Hepatocyte (in vitro differentiated cells): Measurements from ENCODE around the gene APOBEC3F. TPM values are rescaled to one million over a fixed set of nuclear protein-coding genes. Genes with fewer than 3 reads are reported as not detected.
"Not testable (repeated sequence)": the region's sequence is repeated elsewhere in the genome, so short reads cannot be mapped to it uniquely, and the experiment has no call there.

ENCODE experiments used
- DNase-seq: peaks from one replicate; pipeline ENCODE4 v3.0.0-alpha.2; 2016; ENCODE audit warnings: low spot score
- H2AFZ ChIP-seq: fragments of 200-600 bp; sonication (generic); 2 replicates; pipeline ENCODE4 v1.6.0; 2016; ENCODE audit warnings: antibody characterized with exemption, mild to moderate bottlenecking
- H3K27ac ChIP-seq: fragments of 200-600 bp; sonication (generic); 2 replicates; pipeline ENCODE4 v1.5.1; 2016; ENCODE audit warnings: mild to moderate bottlenecking
- H3K27me3 ChIP-seq: fragments of 200-600 bp; sonication (generic); 2 replicates; pipeline ENCODE4 v1.6.1; 2016
- H3K36me3 ChIP-seq: fragments of 200-600 bp; sonication (generic); replicated peaks from 2 replicates; pipeline ENCODE4 v1.5.1; 2016; ENCODE audit warnings: low read depth; ENCODE audit not compliant: insufficient read depth
- H3K4me1 ChIP-seq: fragments of 200-600 bp; sonication (generic); 2 replicates; pipeline ENCODE4 v1.5.1; 2016; ENCODE audit warnings: mild to moderate bottlenecking, moderate library complexity; ENCODE audit not compliant: insufficient read depth
- H3K4me2 ChIP-seq: fragments of 200-600 bp; sonication (generic); 2 replicates; pipeline ENCODE4 v1.6.0; 2016
- H3K4me3 ChIP-seq: fragments of 200-600 bp; sonication (generic); 2 replicates; pipeline ENCODE4 v1.5.1; 2016; ENCODE audit warnings: mild to moderate bottlenecking
- H3K79me2 ChIP-seq: fragments of 200-600 bp; sonication (generic); 2 replicates; pipeline ENCODE4 v1.6.0; 2017; ENCODE audit warnings: mild to moderate bottlenecking
- H3K9me2 ChIP-seq: fragments of 200-600 bp; sonication (generic); replicated peaks from 2 replicates; pipeline ENCODE4 v1.6.0; 2017; ENCODE audit warnings: mild to moderate bottlenecking; ENCODE audit not compliant: insufficient read depth
- H3K9me3 ChIP-seq: fragments of 200-600 bp; sonication (generic); 2 replicates; pipeline ENCODE4 v1.5.1; 2016; ENCODE audit warnings: low read depth, mild to moderate bottlenecking
- H4K20me1 ChIP-seq: fragments of 200-600 bp; sonication (generic); 2 replicates; pipeline ENCODE4 v1.6.0; 2016; ENCODE audit warnings: mild to moderate bottlenecking; ENCODE audit not compliant: insufficient read depth, poor library complexity, severe bottlenecking
- EZH2 ChIP-seq: fragments of 200-600 bp; sonication (generic); IDR thresholded peaks from 2 replicates; pipeline ENCODE4 v1.6.1; 2016; ENCODE audit warnings: antibody characterized with exemption, mild to moderate bottlenecking, borderline replicate concordance
- EZH2phosphoT487 ChIP-seq: fragments of 200-600 bp; sonication (generic); IDR thresholded peaks from one replicate; pipeline ENCODE4 v1.6.1; 2018; ENCODE audit warnings: antibody characterized with exemption, mild to moderate bottlenecking, low read depth, moderate library complexity; ENCODE audit not compliant: unreplicated experiment, severe bottlenecking
- WGBS: methylation state at CpG from one replicate; pipeline ENCODE4 v1.1.6; 2016; ENCODE audit warnings: low lambda C conversion rate; ENCODE audit errors: missing lambda C conversion rate; 5-methylcytosine and 5-hydroxymethylcytosine counted together
- polyA plus RNA-seq: library from polyadenylated mRNA; unstranded; fragments of >200 nt; fragmentation: Nextera tagmentation; extraction: Ambion mirVana; gene quantifications from 2 replicates; pipeline ENCODE4 v1.2.1, GENCODE V29; 2016
- total RNA-seq: library from RNA; depleted of rRNA; stranded (reverse); fragments of >200 nt; gene quantifications from 2 replicates; pipeline ENCODE4 v1.2.3, GENCODE V29; 2014
- TF ChIP-seq, protein P1 (sequence below): fragments of 200-600 bp; sonication (generic); IDR thresholded peaks from 2 replicates; pipeline ENCODE4 v1.5.1; 2016; ENCODE audit warnings: antibody characterized with exemption, mild to moderate bottlenecking; ENCODE audit not compliant: poor library complexity

The APOBEC3F gene
- total and polyA plus RNA-seq, 2 experiments from 2014 or later, result 1.2 to 8.8 TPM

DNA sequence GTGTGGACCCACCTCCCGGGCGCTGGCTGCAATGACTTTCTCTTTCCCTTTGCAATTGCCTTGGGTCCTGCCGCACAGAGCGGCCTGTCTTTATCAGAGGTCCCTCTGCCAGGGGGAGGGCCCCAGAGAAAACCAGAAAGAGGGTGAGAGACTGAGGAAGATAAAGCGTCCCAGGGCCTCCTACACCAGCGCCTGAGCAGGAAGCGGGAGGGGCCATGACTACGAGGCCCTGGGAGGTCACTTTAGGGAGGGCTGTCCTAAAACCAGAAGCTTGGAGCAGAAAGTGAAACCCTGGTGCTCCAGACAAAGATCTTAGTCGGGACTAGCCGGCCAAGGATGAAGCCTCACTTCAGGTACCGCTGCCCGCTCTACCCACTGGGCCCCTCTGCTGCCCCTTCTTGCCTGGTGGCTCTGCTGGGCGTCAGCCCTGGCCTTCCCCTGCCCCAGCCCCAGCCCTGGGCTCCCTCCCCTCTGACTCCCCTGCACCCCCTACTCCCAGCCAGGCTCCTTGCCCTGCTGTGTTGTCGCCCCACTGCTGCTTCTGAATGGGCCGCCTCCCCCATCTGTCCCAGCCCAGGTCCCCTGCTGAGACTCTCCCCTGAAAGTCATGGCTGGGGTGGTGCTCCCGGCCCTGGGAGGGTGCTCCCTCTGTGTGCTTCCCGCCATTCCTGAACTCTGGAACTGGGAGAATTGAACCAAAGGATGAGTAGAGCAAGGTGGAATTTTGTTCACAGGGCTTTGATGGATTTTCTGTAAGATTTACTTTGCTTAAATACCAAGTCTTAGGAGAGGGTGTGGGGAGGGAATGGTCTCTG lies 36.6 kb downstream of the APOBEC3F start, which contains the start of gene APOBEC3G:
Gene APOBEC3G, plus strand, starts transcription at position 250 of the 815 bp plus-strand sequence. Its CDS starts 87 bp downstream, at position 337.
- not testable (repeated sequence) for H3K4me1 ChIP-seq, H3K36me3 ChIP-seq, H3K79me2 ChIP-seq, H3K9me3 ChIP-seq, H3K9me2 ChIP-seq, H4K20me1 ChIP-seq, H3K27ac ChIP-seq, H3K4me3 ChIP-seq, DNase-seq, H3K27me3 ChIP-seq
- H3K4me2 ChIP-seq, result peak within 1 kb of the TSS; percentile 74
- WGBS, result 49% methylated on average over 12 of the region's 17 CpGs
- H2AFZ ChIP-seq, result peak within 1 kb of the TSS; percentile 54

DNA sequence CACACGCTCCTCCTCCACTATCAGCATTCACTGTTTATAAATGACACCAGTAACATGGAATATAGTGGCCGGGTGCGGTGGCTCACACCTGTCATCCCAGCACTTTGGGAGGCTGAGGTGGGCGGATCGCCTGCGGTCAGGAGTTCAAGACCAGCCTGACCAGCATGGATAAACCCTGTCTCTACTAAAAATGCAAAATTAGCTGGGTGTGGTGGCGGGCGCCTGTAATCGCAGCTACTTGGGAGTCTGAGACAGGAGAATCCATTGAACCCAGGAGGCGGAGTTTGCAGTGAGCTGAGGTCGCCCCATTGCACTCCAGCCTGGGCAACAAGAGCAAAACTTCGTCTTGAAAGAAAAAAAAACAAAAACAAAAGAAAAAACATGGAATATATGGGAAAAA lies 37.2 kb downstream of the APOBEC3F start:
- not testable (repeated sequence) for H3K27me3 ChIP-seq, H3K9me3 ChIP-seq, H3K27ac ChIP-seq, H3K79me2 ChIP-seq, H3K4me1 ChIP-seq, H3K4me2 ChIP-seq, H3K36me3 ChIP-seq, H3K4me3 ChIP-seq, H3K9me2 ChIP-seq, H4K20me1 ChIP-seq, DNase-seq, H2AFZ ChIP-seq
- WGBS, result 97% methylated on average over 12 of the region's 12 CpGs

DNA sequence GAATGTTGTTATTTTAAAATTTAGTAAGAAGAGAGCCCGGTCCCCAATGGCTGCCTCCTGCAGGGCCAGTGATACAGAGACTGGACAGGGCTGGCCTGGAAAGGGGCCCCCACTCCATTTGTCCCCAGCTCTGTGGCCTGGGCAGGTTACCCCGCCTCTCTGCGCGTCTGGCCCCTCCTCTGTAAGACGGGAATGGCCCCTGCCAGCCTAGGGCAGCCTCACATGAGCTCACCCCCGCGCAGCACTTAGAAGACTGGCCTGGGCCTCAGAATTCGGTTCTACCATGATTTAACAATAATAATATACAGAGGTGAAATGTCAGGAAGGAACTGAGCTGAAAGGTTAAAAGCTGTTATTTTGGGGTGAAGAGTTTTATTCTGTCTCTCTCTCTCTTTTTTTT lies 37.7 kb downstream of the APOBEC3F start:
- WGBS, result 96% methylated on average over 8 of the region's 8 CpGs
- Histone ChIP-seq H3K9me2 (no peaks in the 10 kb centered on the region), H2AFZ (no peak overlapping the region), H3K9me3 (no peaks in the 10 kb centered on the region), H3K79me2 (no peaks in the 10 kb centered on the region), H4K20me1 (no peaks in the 10 kb centered on the region), H3K27ac (no peak overlapping the region), H3K27me3 (no peaks in the 10 kb centered on the region), H3K4me1 (no peaks in the 10 kb centered on the region), H3K36me3 (no peaks in the 10 kb centered on the region), H3K4me3 (no peak overlapping the region), H3K4me2 (no peak overlapping the region)
- no peak for TF ChIP-seq EZH2
- no peak for TF ChIP-seq EZH2phosphoT487
- TF ChIP-seq, protein P1, sequence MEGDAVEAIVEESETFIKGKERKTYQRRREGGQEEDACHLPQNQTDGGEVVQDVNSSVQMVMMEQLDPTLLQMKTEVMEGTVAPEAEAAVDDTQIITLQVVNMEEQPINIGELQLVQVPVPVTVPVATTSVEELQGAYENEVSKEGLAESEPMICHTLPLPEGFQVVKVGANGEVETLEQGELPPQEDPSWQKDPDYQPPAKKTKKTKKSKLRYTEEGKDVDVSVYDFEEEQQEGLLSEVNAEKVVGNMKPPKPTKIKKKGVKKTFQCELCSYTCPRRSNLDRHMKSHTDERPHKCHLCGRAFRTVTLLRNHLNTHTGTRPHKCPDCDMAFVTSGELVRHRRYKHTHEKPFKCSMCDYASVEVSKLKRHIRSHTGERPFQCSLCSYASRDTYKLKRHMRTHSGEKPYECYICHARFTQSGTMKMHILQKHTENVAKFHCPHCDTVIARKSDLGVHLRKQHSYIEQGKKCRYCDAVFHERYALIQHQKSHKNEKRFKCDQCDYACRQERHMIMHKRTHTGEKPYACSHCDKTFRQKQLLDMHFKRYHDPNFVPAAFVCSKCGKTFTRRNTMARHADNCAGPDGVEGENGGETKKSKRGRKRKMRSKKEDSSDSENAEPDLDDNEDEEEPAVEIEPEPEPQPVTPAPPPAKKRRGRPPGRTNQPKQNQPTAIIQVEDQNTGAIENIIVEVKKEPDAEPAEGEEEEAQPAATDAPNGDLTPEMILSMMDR, result no peak
- DNase-seq, result no peak

DNA sequence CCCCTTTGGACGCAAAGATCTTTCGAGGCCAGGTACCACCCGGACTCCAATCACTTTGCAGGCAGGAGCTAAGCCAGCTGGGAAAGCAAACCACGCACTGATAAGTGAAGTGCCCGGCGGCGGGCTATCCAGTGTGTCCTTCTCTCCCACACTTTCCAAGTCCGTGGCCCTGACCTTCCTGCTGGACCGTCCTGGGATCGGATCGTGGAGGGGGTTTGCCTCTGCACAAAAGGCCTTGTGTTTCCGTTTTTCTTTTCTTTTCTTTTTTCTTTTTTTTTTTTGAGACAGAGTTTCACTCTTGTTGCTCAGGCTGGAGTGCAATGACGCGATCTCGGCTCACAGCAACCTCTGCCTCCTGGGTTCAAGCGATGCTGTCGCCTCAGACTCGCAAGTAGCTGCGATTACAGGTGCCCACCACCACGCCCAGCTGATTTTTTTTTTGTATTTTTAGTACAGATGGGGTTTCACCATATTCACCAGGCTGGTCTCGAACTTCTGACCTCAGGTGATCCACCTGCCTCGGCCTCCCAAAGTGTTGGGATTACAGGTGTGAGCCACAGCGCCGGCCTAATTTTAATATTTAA lies 38.5 kb downstream of the APOBEC3F start:
- not testable (repeated sequence) for H3K27ac ChIP-seq, H2AFZ ChIP-seq, H3K4me3 ChIP-seq, H4K20me1 ChIP-seq, H3K79me2 ChIP-seq, H3K36me3 ChIP-seq, H3K9me2 ChIP-seq, DNase-seq, H3K27me3 ChIP-seq, H3K9me3 ChIP-seq, H3K4me2 ChIP-seq, H3K4me1 ChIP-seq
- 95% methylated on average over 24 of the region's 24 CpGs for WGBS

DNA sequence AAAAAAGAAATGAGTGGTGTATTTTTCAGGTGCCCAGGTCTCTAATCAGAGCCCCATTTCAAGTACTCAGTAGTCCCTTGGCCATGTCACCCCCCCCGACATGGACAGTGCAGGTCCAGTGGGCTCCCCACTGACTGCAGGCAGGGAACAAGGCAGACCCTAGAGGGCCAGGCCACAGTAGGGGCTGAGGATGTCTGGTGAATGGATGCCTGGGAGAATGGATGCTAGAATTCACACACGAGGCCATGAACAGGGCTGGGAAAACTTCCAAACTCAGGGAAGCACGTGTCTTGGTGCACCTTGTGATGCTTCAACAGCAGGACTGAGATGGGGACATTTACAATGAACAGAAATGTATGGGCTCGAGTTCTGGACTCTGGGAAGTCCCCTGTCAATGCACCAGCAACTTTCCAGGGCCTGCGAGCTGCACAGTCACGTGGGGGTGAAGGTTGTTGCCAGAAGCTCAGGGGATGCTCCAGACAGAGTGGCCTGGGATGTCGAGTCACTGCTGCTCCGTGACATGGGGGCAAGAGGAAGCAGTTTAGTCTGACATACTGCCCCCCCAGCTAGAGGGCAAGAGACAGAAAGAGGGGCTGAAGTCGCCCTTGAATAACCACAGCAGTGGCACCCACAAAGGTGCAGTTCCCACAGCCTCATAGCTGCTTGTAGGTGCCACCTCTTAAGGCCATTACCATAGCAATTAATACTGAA lies 39.5 kb downstream of the APOBEC3F start:
- Histone ChIP-seq H4K20me1 (no peaks in the 10 kb centered on the region), H3K79me2 (no peaks in the 10 kb centered on the region), H2AFZ (no peak overlapping the region), H3K9me2 (no peaks in the 10 kb centered on the region), H3K27ac (no peak overlapping the region), H3K4me1 (no peaks in the 10 kb centered on the region), H3K36me3 (no peaks in the 10 kb centered on the region), H3K4me3 (no peak overlapping the region), H3K4me2 (no peak overlapping the region), H3K9me3 (no peaks in the 10 kb centered on the region), H3K27me3 (no peaks in the 10 kb centered on the region)
- TF ChIP-seq, protein P1, result no peak
- TF ChIP-seq EZH2phosphoT487, result no peak
- no peak for TF ChIP-seq EZH2
- no peak for DNase-seq
- WGBS, result 86% methylated on average over 9 of the region's 9 CpGs
